Stimulated activated CD4-positive, alpha-beta T cell treated with anti-CD3 and anti-CD28 coated beads, TNF-alpha, amount 100 ng/mL, for 24 hours (primary cell): ENCODE results near the gene AADACL4.
"Not testable (repeated sequence)": the region's sequence is repeated elsewhere in the genome, so short reads cannot be mapped to it uniquely, and the experiment has no call there.

ENCODE experiments used
- DNase-seq, 3 experiments: peaks; one replicate each; pipeline ENCODE4 v3.0.0-alpha.2; 2020; ENCODE audit warnings: low read depth in 3 of 3

The AADACL4 gene

DNA sequence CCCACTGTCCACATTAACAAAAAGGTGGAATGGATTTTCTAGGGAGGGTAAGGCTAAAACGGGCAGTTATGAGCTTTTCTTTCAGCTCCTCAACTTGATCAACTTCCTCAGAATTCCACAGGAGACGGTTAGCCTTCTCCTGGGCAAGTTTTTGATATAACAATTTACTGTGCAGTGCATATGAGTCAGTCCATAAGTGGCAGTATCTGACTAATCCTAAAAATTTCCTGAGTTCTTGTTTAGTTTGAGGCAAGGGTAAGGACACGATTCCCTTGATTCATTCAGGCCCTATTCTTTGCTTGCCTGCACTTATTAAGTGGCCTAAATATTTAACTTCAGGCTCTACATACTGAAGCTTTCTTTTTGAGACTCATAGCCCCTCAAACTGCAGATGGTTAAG, 65.8 kb downstream of the AADACL4 start:
- no peak for DNase-seq

DNA sequence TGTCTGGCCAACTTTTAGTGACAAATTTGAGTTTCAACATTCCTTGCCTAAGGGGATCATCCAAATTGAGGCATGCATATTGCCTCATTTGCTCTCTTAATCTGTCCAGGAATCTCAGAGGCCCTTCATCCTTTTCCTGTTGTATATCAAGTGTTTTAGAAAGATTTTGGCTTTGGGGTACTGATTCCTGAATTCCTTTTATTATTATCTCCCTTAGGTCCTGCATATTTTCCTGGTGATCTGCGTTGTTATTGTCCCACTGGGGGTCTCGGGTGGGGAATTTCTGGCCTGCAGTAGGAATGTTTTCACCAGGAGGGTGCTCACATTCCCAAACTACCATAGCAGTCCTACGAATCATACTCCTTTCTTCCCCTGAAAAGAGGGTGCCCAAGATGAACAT, 67.7 kb downstream of the AADACL4 start:
- no peak for DNase-seq

DNA sequence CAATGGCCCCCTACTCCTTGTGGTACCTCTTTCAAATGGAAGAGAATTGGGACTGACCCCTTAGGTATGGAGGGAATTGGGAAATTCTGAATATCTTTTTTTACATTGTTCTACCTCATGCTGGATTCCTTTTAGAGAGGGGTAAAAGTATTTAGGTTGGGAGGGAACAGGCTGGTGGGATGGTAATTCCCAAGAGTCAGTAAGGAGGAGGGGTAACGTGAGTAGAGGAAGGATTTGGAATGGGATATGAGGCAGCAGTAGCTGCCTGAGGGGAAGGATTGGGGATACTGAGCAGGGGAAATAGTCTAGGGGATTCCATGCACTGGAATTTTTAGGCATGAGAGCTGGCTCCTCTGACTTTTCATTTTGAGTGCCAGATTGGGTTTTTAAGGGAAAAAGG, 68.2 kb downstream of the AADACL4 start:
- no peak for DNase-seq

DNA sequence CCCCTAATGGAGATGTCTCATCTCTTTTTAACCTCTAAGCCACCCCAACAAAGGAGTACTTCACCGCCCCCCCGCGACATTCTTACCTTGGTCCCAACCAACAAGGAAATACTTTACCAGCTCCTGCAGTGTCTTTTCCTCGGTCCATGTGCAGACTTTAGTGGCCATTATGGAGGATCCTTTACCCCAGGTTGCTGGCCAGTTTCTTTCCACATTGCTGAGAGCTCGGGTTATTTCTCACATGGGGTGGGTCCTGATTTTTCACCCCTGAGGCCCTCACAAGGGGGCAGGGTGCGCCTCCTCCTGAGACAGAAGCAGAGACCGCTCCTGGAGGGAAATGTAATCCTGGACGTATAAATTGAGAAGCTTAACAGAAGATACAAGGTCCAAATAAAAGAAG, 69.0 kb downstream of the AADACL4 start:
- no peak for DNase-seq

DNA sequence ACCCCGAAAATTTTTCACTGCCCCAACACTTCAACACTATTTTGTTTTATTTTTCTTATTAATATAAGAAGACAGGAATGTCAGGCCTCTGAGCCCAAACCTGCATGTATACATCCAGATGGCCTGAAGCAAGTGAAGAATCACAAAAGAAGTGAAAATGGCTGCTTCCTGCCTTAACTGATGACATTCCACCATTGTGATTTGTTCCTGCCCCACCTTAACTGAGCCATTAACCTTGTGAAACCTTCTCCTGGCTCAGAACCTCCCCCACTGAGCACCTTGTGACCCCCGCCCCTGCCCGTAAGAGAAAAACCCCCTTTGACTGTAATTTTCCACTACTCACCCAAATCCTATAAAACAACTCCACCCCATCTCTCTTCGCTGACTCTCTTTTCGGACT, 69.8 kb downstream of the AADACL4 start:
- DNase-seq = not testable (repeated sequence)

DNA sequence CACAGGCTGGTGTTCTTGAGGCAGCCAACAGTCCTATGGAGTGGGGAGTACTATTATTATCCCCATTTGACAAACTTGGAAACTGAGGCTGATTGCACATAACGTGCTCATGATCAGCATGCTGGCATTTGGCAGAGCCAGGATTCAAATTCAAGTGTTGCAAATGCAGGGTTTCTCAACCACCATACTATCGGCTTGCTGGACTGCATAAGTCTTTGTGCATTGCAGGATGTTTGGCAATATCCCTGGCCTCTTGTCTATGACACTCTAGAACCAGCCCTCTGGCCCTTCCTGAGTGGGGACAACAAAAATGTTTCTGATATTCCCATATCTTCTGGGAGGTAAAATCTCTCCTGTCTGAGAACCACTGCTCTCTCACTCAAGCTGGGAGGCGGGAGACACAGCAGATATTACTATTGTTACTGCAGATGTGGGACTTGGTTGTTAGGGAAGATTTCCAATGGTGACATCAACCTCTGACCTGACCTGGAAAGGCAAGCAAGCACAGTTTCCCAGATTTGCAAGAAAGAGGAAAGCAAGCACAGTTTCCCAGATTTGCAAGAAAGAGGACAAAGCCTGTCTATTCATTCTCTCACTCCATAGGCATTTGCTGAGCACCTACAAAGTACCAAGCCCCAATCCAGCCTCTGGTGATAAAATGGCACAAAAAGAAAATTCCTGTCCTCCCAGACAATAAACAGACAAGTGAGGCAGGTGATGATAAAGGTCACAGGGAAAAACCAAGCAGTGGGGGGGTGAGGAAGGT, 71.0 kb downstream of the AADACL4 start:
- DNase-seq = no peak

DNA sequence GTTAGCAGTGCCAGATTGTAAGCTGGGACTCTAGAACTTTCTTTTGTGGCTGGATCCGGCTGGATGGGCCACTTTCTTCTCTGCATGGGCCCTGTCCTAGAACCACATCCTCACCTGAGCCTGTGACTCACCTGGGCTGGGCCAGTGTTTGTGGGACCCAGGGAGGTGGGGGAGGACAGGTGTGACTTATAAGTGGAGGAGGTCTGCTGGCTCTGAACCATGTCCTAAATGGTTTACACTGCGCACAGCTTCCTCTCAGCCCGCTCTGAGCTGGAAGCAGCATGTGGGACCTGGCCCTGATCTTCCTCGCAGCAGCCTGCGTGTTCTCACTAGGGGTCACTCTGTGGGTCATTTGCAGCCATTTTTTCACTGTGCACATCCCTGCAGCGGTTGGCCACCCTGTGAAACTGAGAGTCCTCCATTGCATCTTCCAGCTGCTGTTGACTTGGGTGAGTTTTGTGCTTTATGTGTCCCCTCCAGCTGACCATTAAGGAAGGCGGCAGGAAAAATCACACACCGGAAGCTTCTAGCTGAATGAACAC, 72.1 kb downstream of the AADACL4 start, which contains the start of gene AADACL3:
AADACL3 (plus strand) TSS at position 215 of the 542 bp plus-strand sequence; CDS start at position 282, 67 bp downstream.
- no peak for DNase-seq
